ENCODE measurements around the gene SLC9A8.

The SLC9A8 gene

GRCh38 chr20:49798718-49799117 is 13.9 kb upstream of the SLC9A8 start:
- TF ChIP-seq TEAD4 (IDR thresholded peaks at IDR 0.05), result no peak
- TF ChIP-seq MAX (IDR thresholded peaks at IDR 0.05), result no peak
- TF ChIP-seq TCF12 (IDR thresholded peaks at IDR 0.05; ENCODE audit: low read depth), result no peak
- no peak for TF ChIP-seq USF1 (IDR thresholded peaks at IDR 0.05)
- no peak for TF ChIP-seq ZBTB7A (IDR thresholded peaks at IDR 0.05; ENCODE audit: low read depth)
- no peak for TF ChIP-seq RAD21 (IDR thresholded peaks at IDR 0.05; ENCODE audit: low read depth)
- TF ChIP-seq CREB1 (IDR thresholded peaks at IDR 0.05; ENCODE audit: low read depth), result no peak
- no peak for TF ChIP-seq TAF1 (IDR thresholded peaks at IDR 0.05; ENCODE audit: low read depth)
- no peak for TF ChIP-seq YY1 (IDR thresholded peaks at IDR 0.05; ENCODE audit: low read depth)
- TF ChIP-seq FOXM1 (IDR thresholded peaks at IDR 0.05; ENCODE audit: borderline replicate concordance, low read depth), result no peak
- TF ChIP-seq CEBPB (IDR thresholded peaks at IDR 0.05), result no peak
- TF ChIP-seq EP300 (IDR thresholded peaks at IDR 0.05; ENCODE audit: borderline replicate concordance), result no peak
- TF ChIP-seq EGR1 (IDR thresholded peaks at IDR 0.05), result no peak

- no peak for TF ChIP-seq TEAD4 (IDR thresholded peaks at IDR 0.05)
- no peak for TF ChIP-seq TCF12 (IDR thresholded peaks at IDR 0.05; ENCODE audit: low read depth)
- no peak for TF ChIP-seq YY1 (IDR thresholded peaks at IDR 0.05; ENCODE audit: low read depth)
- no peak for TF ChIP-seq TAF1 (IDR thresholded peaks at IDR 0.05; ENCODE audit: low read depth)
- no peak for TF ChIP-seq RAD21 (IDR thresholded peaks at IDR 0.05; ENCODE audit: low read depth)
- TF ChIP-seq NFIC (IDR thresholded peaks at IDR 0.05), result no peak
- no peak for TF ChIP-seq USF1 (IDR thresholded peaks at IDR 0.05)
- TF ChIP-seq EP300 (IDR thresholded peaks at IDR 0.05; ENCODE audit: borderline replicate concordance), result no peak
- no peak for TF ChIP-seq CEBPB (IDR thresholded peaks at IDR 0.05)
- no peak for TF ChIP-seq FOXM1 (IDR thresholded peaks at IDR 0.05; ENCODE audit: borderline replicate concordance, low read depth)
- TF ChIP-seq CREB1 (IDR thresholded peaks at IDR 0.05; ENCODE audit: low read depth), result no peak
- TF ChIP-seq MAX (IDR thresholded peaks at IDR 0.05), result no peak
- TF ChIP-seq EGR1 (IDR thresholded peaks at IDR 0.05), result no peak
- TF ChIP-seq REST (IDR thresholded peaks at IDR 0.05; ENCODE audit: low read depth), result no peak
- no peak for TF ChIP-seq ZBTB7A (IDR thresholded peaks at IDR 0.05; ENCODE audit: low read depth)
Measured at GRCh38 chr20:49799698-49800097, 12.9 kb upstream of the SLC9A8 start.

DNA sequence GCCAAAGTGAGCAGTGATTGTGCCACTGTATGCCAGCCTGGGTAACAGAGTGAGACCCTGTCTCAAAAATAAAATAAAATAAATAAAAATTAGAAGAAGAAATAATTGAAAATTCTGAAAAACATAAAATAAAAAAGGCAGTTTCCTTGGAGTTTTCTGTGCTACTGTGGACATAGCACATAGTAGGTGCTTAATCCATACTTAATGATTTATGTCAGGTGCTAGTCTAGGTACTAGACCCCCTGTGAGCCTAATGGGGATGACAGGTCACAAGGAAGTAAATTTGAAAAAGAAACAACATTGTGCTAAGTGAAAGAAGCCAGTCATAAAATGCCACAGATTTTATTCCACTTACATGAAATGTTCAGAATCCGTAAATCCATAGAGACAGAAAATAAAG is 9.2 kb upstream of the SLC9A8 start:
- no peak for TF ChIP-seq EP300 (IDR thresholded peaks at IDR 0.05; ENCODE audit: borderline replicate concordance)

GRCh38 chr20:49804364-49804763 is 8.3 kb upstream of the SLC9A8 start:
- no peak for TF ChIP-seq EP300 (IDR thresholded peaks at IDR 0.05; ENCODE audit: borderline replicate concordance)
- TF ChIP-seq ZBTB7A (IDR thresholded peaks at IDR 0.05; ENCODE audit: low read depth), result no peak
- TF ChIP-seq EGR1 (IDR thresholded peaks at IDR 0.05), result no peak
- TF ChIP-seq CREB1 (IDR thresholded peaks at IDR 0.05; ENCODE audit: low read depth), result no peak
- TF ChIP-seq REST (IDR thresholded peaks at IDR 0.05; ENCODE audit: low read depth), result no peak
- no peak for TF ChIP-seq CEBPB (IDR thresholded peaks at IDR 0.05)
- no peak for TF ChIP-seq YY1 (IDR thresholded peaks at IDR 0.05; ENCODE audit: low read depth)
- no peak for TF ChIP-seq TEAD4 (IDR thresholded peaks at IDR 0.05)
- TF ChIP-seq RAD21 (IDR thresholded peaks at IDR 0.05; ENCODE audit: low read depth), result no peak
- no peak for TF ChIP-seq NFIC (IDR thresholded peaks at IDR 0.05)
- no peak for TF ChIP-seq TAF1 (IDR thresholded peaks at IDR 0.05; ENCODE audit: low read depth)
- no peak for TF ChIP-seq TCF12 (IDR thresholded peaks at IDR 0.05; ENCODE audit: low read depth)
- no peak for TF ChIP-seq FOXM1 (IDR thresholded peaks at IDR 0.05; ENCODE audit: borderline replicate concordance, low read depth)
- TF ChIP-seq MAX (IDR thresholded peaks at IDR 0.05), result no peak

GRCh38 chr20:49808753-49809152 is 3.9 kb upstream of the SLC9A8 start:
- TF ChIP-seq EP300 (IDR thresholded peaks at IDR 0.05; ENCODE audit: borderline replicate concordance), result no peak
- no peak for TF ChIP-seq REST (IDR thresholded peaks at IDR 0.05; ENCODE audit: low read depth)
- TF ChIP-seq NFIC (IDR thresholded peaks at IDR 0.05), result no peak
- no peak for TF ChIP-seq RAD21 (IDR thresholded peaks at IDR 0.05; ENCODE audit: low read depth)
- no peak for TF ChIP-seq USF1 (IDR thresholded peaks at IDR 0.05)
- TF ChIP-seq FOXM1 (IDR thresholded peaks at IDR 0.05; ENCODE audit: borderline replicate concordance, low read depth), result no peak
- TF ChIP-seq YY1 (IDR thresholded peaks at IDR 0.05; ENCODE audit: low read depth), result no peak
- no peak for TF ChIP-seq CEBPB (IDR thresholded peaks at IDR 0.05)
- TF ChIP-seq TCF12 (IDR thresholded peaks at IDR 0.05; ENCODE audit: low read depth), result no peak
- no peak for TF ChIP-seq MAX (IDR thresholded peaks at IDR 0.05)
- TF ChIP-seq TAF1 (IDR thresholded peaks at IDR 0.05; ENCODE audit: low read depth), result no peak
- no peak for TF ChIP-seq ZBTB7A (IDR thresholded peaks at IDR 0.05; ENCODE audit: low read depth)
- TF ChIP-seq EGR1 (IDR thresholded peaks at IDR 0.05), result no peak
- TF ChIP-seq CREB1 (IDR thresholded peaks at IDR 0.05; ENCODE audit: low read depth), result no peak

All from Ishikawa (cell line).